Stimulated activated naive CD8-positive, alpha-beta T cell treated with anti-CD3 and anti-CD28 coated beads, Interleukin-15, amount 100 ng/mL, for 72 hours (primary cell): ENCODE data around the gene VIPR2.
"Not testable (repeated sequence)": the region's sequence is repeated elsewhere in the genome, so short reads cannot be mapped to it uniquely, and the experiment has no call there.

Source experiments
- ATAC-seq: fragments of 150-1000 bp; cut with Tn5 transposase; 2 replicates; pipeline ENCODE4 v1.10.0; 2021; ENCODE audit warnings: mild to moderate bottlenecking, moderate library complexity
- DNase-seq, 2 donors: peaks; one replicate each; pipeline ENCODE4 v3.0.0; 2021 to 2022
- H3K27ac Mint-ChIP-seq, 2 donors: one replicate each; pipeline ENCODE4 v1.8.0; 2022; ENCODE audit warnings: mild to moderate bottlenecking in 2 of 2, mixed read lengths in 2 of 2, moderate library complexity in 2 of 2
- H3K27me3 Mint-ChIP-seq: one replicate; pipeline ENCODE4 v1.8.0; 2022; ENCODE audit warnings: mixed read lengths
- H3K4me1 Mint-ChIP-seq: one replicate; pipeline ENCODE4 v1.8.0; 2022; ENCODE audit warnings: mild to moderate bottlenecking, mixed read lengths
- H3K4me3 Mint-ChIP-seq, 2 donors: one replicate each; pipeline ENCODE4 v1.8.0; 2022; ENCODE audit warnings: mild to moderate bottlenecking in 2 of 2, mixed read lengths in 2 of 2, moderate library complexity in 1 of 2
- H3K9me3 Mint-ChIP-seq, 2 donors: one replicate each; pipeline ENCODE4 v1.8.0; 2022; ENCODE audit warnings: mixed read lengths in 2 of 2

Gene VIPR2

GRCh38 chr7:158999496-158999895 is 145.2 kb downstream of the VIPR2 start:
- ATAC-seq = no peak
- no peak overlapping the region for H3K27ac Mint-ChIP-seq
- no peak for DNase-seq

GRCh38 chr7:158998261-158998660 is 146.4 kb downstream of the VIPR2 start:
- DNase-seq, ATAC-seq: not testable (repeated sequence)

More at GRCh38 chr7:158999496-158999895, 145.2 kb downstream of the VIPR2 start:
- Mint-ChIP-seq H3K27me3 (peaks cover 45% of the 10 kb centered on the region), H3K4me1 (peaks cover 12% of the 10 kb centered on the region), H3K4me3 (no peak overlapping the region), H3K9me3 (peaks cover 5 to 8% of the 10 kb centered on the region in 2 donors)

GRCh38 chr7:158997471-158997870 is 147.2 kb downstream of the VIPR2 start:
- Mint-ChIP-seq H3K27me3 (peaks cover 65% of the 10 kb centered on the region), H3K4me1 (peaks cover 10% of the 10 kb centered on the region), H3K9me3 (peaks cover 7 to 10% of the 10 kb centered on the region in 2 donors), H3K4me3 (peak overlapping the region; percentile 23 to 35), H3K27ac (no peak overlapping the region)
- ATAC-seq (peak; percentile 52), DNase-seq (no peak)

More at GRCh38 chr7:158998261-158998660, 146.4 kb downstream of the VIPR2 start:
- H3K4me1 Mint-ChIP-seq, H3K4me3 Mint-ChIP-seq, H3K9me3 Mint-ChIP-seq, H3K27ac Mint-ChIP-seq: not testable (repeated sequence)
- peaks cover 57% of the 10 kb centered on the region for H3K27me3 Mint-ChIP-seq

- H3K9me3 Mint-ChIP-seq = peaks cover 7 to 10% of the 10 kb centered on the region in 2 donors
- peak; percentile 20 for ATAC-seq
- no peak overlapping the region for H3K27ac Mint-ChIP-seq
- H3K4me3 Mint-ChIP-seq = peak overlapping the region; percentile 23 to 35
- peaks cover 14% of the 10 kb centered on the region for H3K4me1 Mint-ChIP-seq
- DNase-seq = no peak
- H3K27me3 Mint-ChIP-seq = peaks cover 69% of the 10 kb centered on the region
These were observed 147.6 kb downstream of the VIPR2 start for GRCh38 chr7:158997110-158997453.

- H3K4me3 Mint-ChIP-seq = no peak overlapping the region
- H3K27me3 Mint-ChIP-seq = peaks cover 75% of the 10 kb centered on the region
- peaks cover 7 to 10% of the 10 kb centered on the region in 2 donors for H3K9me3 Mint-ChIP-seq
- H3K27ac Mint-ChIP-seq = no peak overlapping the region
- ATAC-seq = peak; percentile 14
- no peak for DNase-seq
- H3K4me1 Mint-ChIP-seq = peaks cover 16% of the 10 kb centered on the region
These were observed 148.2 kb downstream of the VIPR2 start for GRCh38 chr7:158996214-158997109.

GRCh38 chr7:158995514-158995913 is 149.2 kb downstream of the VIPR2 start:
- Mint-ChIP-seq H3K27me3 (peaks cover 84% of the 10 kb centered on the region), H3K9me3 (peaks cover 7 to 10% of the 10 kb centered on the region in 2 donors), H3K27ac (no peak overlapping the region), H3K4me3 (no peak overlapping the region), H3K4me1 (peaks cover 19% of the 10 kb centered on the region)
- ATAC-seq (no peak), DNase-seq (no peak)

GRCh38 chr7:158994687-158995086 is 150.0 kb downstream of the VIPR2 start:
- no peak overlapping the region for H3K27ac Mint-ChIP-seq
- peaks cover 7 to 10% of the 10 kb centered on the region in 2 donors for H3K9me3 Mint-ChIP-seq
- H3K4me3 Mint-ChIP-seq = no peak overlapping the region
- DNase-seq (no peak), ATAC-seq (no peak)
- peaks cover 19% of the 10 kb centered on the region for H3K4me1 Mint-ChIP-seq
- H3K27me3 Mint-ChIP-seq = peaks cover 85% of the 10 kb centered on the region

GRCh38 chr7:158993591-158993990 is 151.1 kb downstream of the VIPR2 start:
- H3K27me3 Mint-ChIP-seq = peaks cover 74% of the 10 kb centered on the region
- peaks cover 7 to 10% of the 10 kb centered on the region in 2 donors for H3K9me3 Mint-ChIP-seq
- ATAC-seq = no peak
- H3K4me3 Mint-ChIP-seq = no peak overlapping the region
- H3K4me1 Mint-ChIP-seq = peaks cover 19% of the 10 kb centered on the region
- no peak for DNase-seq
- H3K27ac Mint-ChIP-seq = no peak overlapping the region

GRCh38 chr7:158992759-158993158 is 151.9 kb downstream of the VIPR2 start:
- no peak overlapping the region for H3K27ac Mint-ChIP-seq
- no peak for ATAC-seq
- H3K9me3 Mint-ChIP-seq = peaks cover 7 to 10% of the 10 kb centered on the region in 2 donors
- H3K4me1 Mint-ChIP-seq = peaks cover 19% of the 10 kb centered on the region
- peak overlapping the region; percentile 7 to 56 for H3K4me3 Mint-ChIP-seq
- DNase-seq = no peak
- H3K27me3 Mint-ChIP-seq = peaks cover 74% of the 10 kb centered on the region

GRCh38 chr7:158991824-158992621 is 152.6 kb downstream of the VIPR2 start:
- Mint-ChIP-seq H3K4me1 (peaks cover 19% of the 10 kb centered on the region), H3K4me3 (peak overlapping the region in 1 of 2 donors; percentile 56), H3K27me3 (peaks cover 68% of the 10 kb centered on the region), H3K9me3 (peaks cover 7 to 10% of the 10 kb centered on the region in 2 donors), H3K27ac (no peak overlapping the region)
- no peak for DNase-seq
- ATAC-seq = peak; percentile 55

- peaks cover 19% of the 10 kb centered on the region for H3K4me1 Mint-ChIP-seq
- H3K4me3 Mint-ChIP-seq = no peak overlapping the region
- peaks cover 41% of the 10 kb centered on the region for H3K27me3 Mint-ChIP-seq
- ATAC-seq (no peak), DNase-seq (no peak)
- no peak overlapping the region for H3K27ac Mint-ChIP-seq
- peaks cover 8 to 10% of the 10 kb centered on the region in 2 donors for H3K9me3 Mint-ChIP-seq
These were observed 155.7 kb downstream of the VIPR2 start for GRCh38 chr7:158988996-158989395.

- peaks cover 11 to 12% of the 10 kb centered on the region in 2 donors for H3K9me3 Mint-ChIP-seq
- no peak overlapping the region for H3K4me3 Mint-ChIP-seq
- H3K27ac Mint-ChIP-seq = no peak overlapping the region
- H3K27me3 Mint-ChIP-seq = peaks cover 35% of the 10 kb centered on the region
- ATAC-seq (no peak), DNase-seq (no peak)
- H3K4me1 Mint-ChIP-seq = peaks cover 17% of the 10 kb centered on the region
These were observed 156.3 kb downstream of the VIPR2 start for GRCh38 chr7:158988302-158988862.

GRCh38 chr7:158987691-158988090 is 157.0 kb downstream of the VIPR2 start:
- Mint-ChIP-seq H3K27me3 (peaks cover 28% of the 10 kb centered on the region), H3K9me3 (peaks cover 11 to 12% of the 10 kb centered on the region in 2 donors), H3K4me1 (peaks cover 10% of the 10 kb centered on the region), H3K4me3 (no peak overlapping the region), H3K27ac (no peak overlapping the region)
- no peak for ATAC-seq
- no peak for DNase-seq

- ATAC-seq (no peak), DNase-seq (no peak)
- no peak overlapping the region for H3K27ac Mint-ChIP-seq
- peaks cover 11 to 23% of the 10 kb centered on the region in 2 donors for H3K9me3 Mint-ChIP-seq
- H3K4me1 Mint-ChIP-seq = no peaks in the 10 kb centered on the region
- no peak overlapping the region for H3K4me3 Mint-ChIP-seq
- peaks cover 8% of the 10 kb centered on the region for H3K27me3 Mint-ChIP-seq
These were observed 159.1 kb downstream of the VIPR2 start for GRCh38 chr7:158985583-158985982.

GRCh38 chr7:158984007-158984406 is 160.7 kb downstream of the VIPR2 start:
- H3K27ac Mint-ChIP-seq, DNase-seq, H3K4me3 Mint-ChIP-seq, H3K4me1 Mint-ChIP-seq, ATAC-seq, H3K27me3 Mint-ChIP-seq: not testable (repeated sequence)
- peaks cover 11 to 30% of the 10 kb centered on the region in 2 donors for H3K9me3 Mint-ChIP-seq
